Prostate gland (tissue), 2 donors: ENCODE measurements around the gene LSS.

Experiments used
- POLR2AphosphoS5 ChIP-seq: sonication (generic); formaldehyde crosslinking; IDR thresholded peaks from one replicate; pipeline ENCODE4 v1.6.1; 2017; ENCODE audit warnings: antibody characterized with exemption
- TF ChIP-seq, protein P1 (sequence below), 4 experiments: fragments of 200-600 bp in 2 of 4; fragments of 450-650 bp in 2 of 4; sonication (generic) in 2 of 4; IDR thresholded peaks; 1 replicate in 3 of 4; 2 replicates in 1 of 4; pipeline ENCODE4 v1.5.1; 2016 to 2019; ENCODE audit warnings: antibody characterized with exemption in 4 of 4, mild to moderate bottlenecking in 2 of 4, moderate library complexity in 2 of 4

GRCh38 chr21:46205766-46206162, 22.8 kb downstream of the LSS start:
- TF ChIP-seq, protein P1, sequence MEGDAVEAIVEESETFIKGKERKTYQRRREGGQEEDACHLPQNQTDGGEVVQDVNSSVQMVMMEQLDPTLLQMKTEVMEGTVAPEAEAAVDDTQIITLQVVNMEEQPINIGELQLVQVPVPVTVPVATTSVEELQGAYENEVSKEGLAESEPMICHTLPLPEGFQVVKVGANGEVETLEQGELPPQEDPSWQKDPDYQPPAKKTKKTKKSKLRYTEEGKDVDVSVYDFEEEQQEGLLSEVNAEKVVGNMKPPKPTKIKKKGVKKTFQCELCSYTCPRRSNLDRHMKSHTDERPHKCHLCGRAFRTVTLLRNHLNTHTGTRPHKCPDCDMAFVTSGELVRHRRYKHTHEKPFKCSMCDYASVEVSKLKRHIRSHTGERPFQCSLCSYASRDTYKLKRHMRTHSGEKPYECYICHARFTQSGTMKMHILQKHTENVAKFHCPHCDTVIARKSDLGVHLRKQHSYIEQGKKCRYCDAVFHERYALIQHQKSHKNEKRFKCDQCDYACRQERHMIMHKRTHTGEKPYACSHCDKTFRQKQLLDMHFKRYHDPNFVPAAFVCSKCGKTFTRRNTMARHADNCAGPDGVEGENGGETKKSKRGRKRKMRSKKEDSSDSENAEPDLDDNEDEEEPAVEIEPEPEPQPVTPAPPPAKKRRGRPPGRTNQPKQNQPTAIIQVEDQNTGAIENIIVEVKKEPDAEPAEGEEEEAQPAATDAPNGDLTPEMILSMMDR (IDR thresholded peaks at IDR 0.05) = no peak
- no peak for TF ChIP-seq POLR2AphosphoS5
